Spleen (tissue), 7 donors: ENCODE data around the gene CDH13.

Source experiments
- CTCF ChIP-seq, 11 experiments: fragments of 200-600 bp in 7 of 11; fragments of 450-650 bp in 4 of 11; sonication (generic) in 4 of 11; IDR thresholded peaks in 8 of 11; conservative IDR thresholded peaks in 3 of 11; 1 replicate in 7 of 11; 2 replicates in 4 of 11; pipeline versions ENCODE4 v1.4.0 to v1.8.0; 2016 to 2021; ENCODE audit warnings: antibody characterized with exemption in 11 of 11, inconsistent platforms in 4 of 11, mild to moderate bottlenecking in 1 of 11
- POLR2A ChIP-seq, 3 donors: fragments of 450-650 bp; IDR thresholded peaks; one replicate each; pipeline ENCODE4 v1.5.1; 2017; ENCODE audit warnings: antibody characterized with exemption in 3 of 3, mild to moderate bottlenecking in 1 of 3
- donor health status: DM: no; HTN: no; CAD: no; lungs with moderate emphysema.
- donor health status: DM: no; HTN: no; CAD: no.
- donor health status: DM: no; HTN: no; CAD: no.

- no peak for TF ChIP-seq CTCF (IDR thresholded peaks at IDR 0.05 in 8 of 11, conservative IDR thresholded peaks at IDR 0.05 in 3 of 11)
- TF ChIP-seq POLR2A (IDR thresholded peaks at IDR 0.05), result no peak
Measured at GRCh38 chr16:83517398-83517797, 890.6 kb downstream of the CDH13 start.
